Fibroblast of lung (primary cell): Measurements from ENCODE around the gene BCAS3. TPM values are rescaled to one million over a fixed set of nuclear protein-coding genes. Genes with fewer than 3 reads are reported as not detected.
A peak's percentile ranks its signal among the peaks of the same experiment; 100 is the strongest.

Experiments used
- DNase-seq, 2 donors: peaks; one replicate each; pipeline versions ENCODE4 v3.0.0 to v3.0.0-alpha.2; 2010; ENCODE audit warnings: low read depth in 2 of 2
- H2AFZ ChIP-seq: 2 replicates; pipeline ENCODE4 v1.5.1; 2012; ENCODE audit warnings: low read length, control low read depth, inconsistent platforms
- H3K27ac ChIP-seq: 2 replicates; pipeline ENCODE4 v1.5.1; 2011; ENCODE audit warnings: low read length, control low read depth; ENCODE audit not compliant: insufficient read depth
- H3K27me3 ChIP-seq: 2 replicates; pipeline ENCODE4 v1.5.1; 2011; ENCODE audit warnings: mild to moderate bottlenecking, low read length; ENCODE audit not compliant: control insufficient read depth, insufficient read depth
- H3K36me3 ChIP-seq: 2 replicates; pipeline ENCODE4 v1.5.1; 2011; ENCODE audit warnings: low read length; ENCODE audit not compliant: control insufficient read depth, insufficient read depth
- H3K4me1 ChIP-seq: 2 replicates; pipeline ENCODE4 v1.5.1; 2011; ENCODE audit warnings: low read length; ENCODE audit not compliant: control insufficient read depth, insufficient read depth; ENCODE audit errors: extremely low read depth
- H3K4me2 ChIP-seq: 2 replicates; pipeline ENCODE4 v1.5.1; 2011; ENCODE audit warnings: low read length, control low read depth; ENCODE audit not compliant: insufficient read depth; ENCODE audit errors: extremely low read depth
- H3K4me3 ChIP-seq, 4 experiments: fragments of 200-600 bp in 1 of 4; sonication (generic) in 1 of 4; replicated peaks in 1 of 4; 2 replicates each; pipeline ENCODE4 v1.5.1; 2011 to 2016; ENCODE audit warnings: low read length in 4 of 4, low read depth in 3 of 4, mild to moderate bottlenecking in 3 of 4, control low read depth in 2 of 4, inconsistent platforms in 1 of 4, mixed read lengths in 1 of 4; ENCODE audit not compliant: insufficient read depth in 1 of 4; ENCODE audit errors: control extremely low read depth in 1 of 4
- H3K79me2 ChIP-seq: 2 replicates; pipeline ENCODE4 v1.5.1; 2012; ENCODE audit warnings: mild to moderate bottlenecking, low read length, inconsistent platforms; ENCODE audit not compliant: control insufficient read depth, insufficient read depth
- H3K9ac ChIP-seq: 2 replicates; pipeline ENCODE4 v1.5.1; 2011; ENCODE audit warnings: mild to moderate bottlenecking, low read length, control low read depth; ENCODE audit not compliant: insufficient read depth
- H3K9me3 ChIP-seq: 2 replicates; pipeline ENCODE4 v1.5.1; 2012; ENCODE audit warnings: low read depth, low read length; ENCODE audit not compliant: control insufficient read depth, insufficient read depth
- H4K20me1 ChIP-seq: 2 replicates; pipeline ENCODE4 v1.5.1; 2011; ENCODE audit warnings: low read length; ENCODE audit not compliant: control insufficient read depth, insufficient read depth; ENCODE audit errors: extremely low read depth
- EZH2 ChIP-seq: IDR thresholded peaks from 2 replicates; pipeline ENCODE4 v1.5.1; 2012; ENCODE audit warnings: low read length, control low read depth, mild to moderate bottlenecking; ENCODE audit errors: missing control alignments
- polyA plus RNA-seq, 2 donors: library from polyadenylated mRNA; depleted of rRNA in 1 of 2; stranded (reverse) in 1 of 2; unstranded in 1 of 2; fragments of >200 nt; gene quantifications; 2 replicates each; pipeline ENCODE4 v1.2.1, GENCODE V29; 2011 to 2012; ENCODE audit warnings: missing spikeins in 1 of 2
- total RNA-seq: library from RNA; depleted of rRNA; stranded (reverse); fragments of >200 nt; gene quantifications from 2 replicates; pipeline ENCODE4 v1.2.1, GENCODE V29; 2014
- TF ChIP-seq, protein P1 (sequence below), 2 donors: IDR thresholded peaks in 1 of 2; conservative IDR thresholded peaks in 1 of 2; 1 replicate in 1 of 2; 2 replicates in 1 of 2; pipeline ENCODE4 v1.5.1; 2011 to 2012; ENCODE audit warnings: low read length in 2 of 2, control low read depth in 1 of 2, inconsistent platforms in 1 of 2, low read depth in 1 of 2, mild to moderate bottlenecking in 1 of 2

The BCAS3 gene
- total and polyA plus RNA-seq, 2 donors (not counting 1 experiment from before 2014, with no cell fraction given) = 9.9 to 43.6 TPM

DNA sequence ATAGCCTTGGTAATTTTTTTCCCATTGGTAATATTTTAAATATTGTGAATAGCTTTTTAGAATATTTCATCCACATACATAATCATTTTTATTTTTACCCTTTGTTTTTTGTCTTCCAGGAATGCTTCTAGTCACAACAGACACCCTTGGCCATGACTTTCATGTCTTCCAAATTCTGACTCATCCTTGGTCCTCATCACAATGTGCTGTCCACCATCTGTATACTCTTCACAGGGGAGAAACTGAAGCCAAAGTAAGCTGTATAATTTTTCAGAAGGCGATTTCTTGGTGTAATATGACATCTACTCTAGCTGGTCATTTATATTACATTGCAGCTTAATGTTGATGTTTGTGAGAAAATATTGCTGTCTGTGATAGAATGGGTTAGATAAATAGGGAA lies 269.4 kb downstream of the BCAS3 start:
- Histone ChIP-seq H3K36me3 (no peaks in the 10 kb centered on the region), H3K27ac (no peak overlapping the region), H3K4me2 (no peak overlapping the region), H2AFZ (no peak overlapping the region), H3K27me3 (no peaks in the 10 kb centered on the region), H3K9me3 (no peaks in the 10 kb centered on the region), H3K4me1 (peaks cover 4% of the 10 kb centered on the region), H4K20me1 (no peaks in the 10 kb centered on the region), H3K9ac (no peak overlapping the region), H3K79me2 (no peaks in the 10 kb centered on the region), H3K4me3 (no peak overlapping the region)
- DNase-seq = peak; percentile 60 to 62
- no peak for TF ChIP-seq EZH2
- TF ChIP-seq, protein P1, sequence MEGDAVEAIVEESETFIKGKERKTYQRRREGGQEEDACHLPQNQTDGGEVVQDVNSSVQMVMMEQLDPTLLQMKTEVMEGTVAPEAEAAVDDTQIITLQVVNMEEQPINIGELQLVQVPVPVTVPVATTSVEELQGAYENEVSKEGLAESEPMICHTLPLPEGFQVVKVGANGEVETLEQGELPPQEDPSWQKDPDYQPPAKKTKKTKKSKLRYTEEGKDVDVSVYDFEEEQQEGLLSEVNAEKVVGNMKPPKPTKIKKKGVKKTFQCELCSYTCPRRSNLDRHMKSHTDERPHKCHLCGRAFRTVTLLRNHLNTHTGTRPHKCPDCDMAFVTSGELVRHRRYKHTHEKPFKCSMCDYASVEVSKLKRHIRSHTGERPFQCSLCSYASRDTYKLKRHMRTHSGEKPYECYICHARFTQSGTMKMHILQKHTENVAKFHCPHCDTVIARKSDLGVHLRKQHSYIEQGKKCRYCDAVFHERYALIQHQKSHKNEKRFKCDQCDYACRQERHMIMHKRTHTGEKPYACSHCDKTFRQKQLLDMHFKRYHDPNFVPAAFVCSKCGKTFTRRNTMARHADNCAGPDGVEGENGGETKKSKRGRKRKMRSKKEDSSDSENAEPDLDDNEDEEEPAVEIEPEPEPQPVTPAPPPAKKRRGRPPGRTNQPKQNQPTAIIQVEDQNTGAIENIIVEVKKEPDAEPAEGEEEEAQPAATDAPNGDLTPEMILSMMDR (conservative IDR thresholded peaks at IDR 0.05 in 1 of 2, IDR thresholded peaks at IDR 0.05 in 1 of 2; ENCODE audit: low read depth in 1 of 2, low read length in 2 of 2) = no peak

DNA sequence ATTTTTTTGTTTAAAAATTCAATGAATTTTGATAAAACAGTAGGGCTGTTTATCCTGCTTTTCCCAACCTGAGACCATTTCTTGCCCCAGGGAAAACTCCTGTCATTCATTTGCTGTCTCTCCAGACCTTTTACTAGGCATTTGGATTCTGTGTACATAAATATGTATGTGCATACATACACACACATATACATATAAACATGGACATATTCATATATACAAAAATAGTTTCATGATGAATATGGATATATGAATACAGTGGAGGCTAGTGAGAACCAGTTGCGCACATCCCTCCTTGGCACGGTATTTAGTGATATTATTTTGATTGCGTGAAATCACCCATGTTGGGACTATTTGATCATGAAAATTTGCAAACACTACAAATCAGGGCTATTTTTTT lies 269.9 kb downstream of the BCAS3 start:
- Histone ChIP-seq H3K27me3 (no peaks in the 10 kb centered on the region), H2AFZ (no peak overlapping the region), H3K4me2 (no peak overlapping the region), H3K9ac (no peak overlapping the region), H3K4me3 (no peak overlapping the region), H3K27ac (no peak overlapping the region), H3K9me3 (no peaks in the 10 kb centered on the region), H3K79me2 (no peaks in the 10 kb centered on the region), H3K4me1 (peaks cover 4% of the 10 kb centered on the region), H3K36me3 (no peaks in the 10 kb centered on the region), H4K20me1 (no peaks in the 10 kb centered on the region)
- DNase-seq = no peak
- TF ChIP-seq EZH2 = no peak
- TF ChIP-seq, protein P1 (conservative IDR thresholded peaks at IDR 0.05 in 1 of 2, IDR thresholded peaks at IDR 0.05 in 1 of 2; ENCODE audit: low read depth in 1 of 2, low read length in 2 of 2) = no peak

DNA sequence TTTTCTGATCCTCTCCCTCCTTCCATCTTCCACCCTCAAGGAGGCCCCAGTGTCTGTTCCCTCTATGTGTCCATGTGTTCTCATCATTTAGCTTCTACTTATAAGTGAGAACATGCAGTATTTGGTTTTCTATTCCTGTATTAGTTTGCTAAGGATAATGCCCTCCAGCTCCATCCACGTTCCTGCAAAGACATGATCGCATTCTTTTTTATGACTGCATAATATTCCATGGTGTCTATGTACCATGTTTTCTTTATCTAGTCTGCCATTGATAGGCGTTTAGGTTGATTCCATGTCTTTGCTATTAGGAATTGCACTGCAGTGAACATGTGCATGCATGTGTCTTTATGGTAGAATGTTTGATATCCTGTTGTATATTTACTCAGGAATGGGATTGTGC lies 275.1 kb downstream of the BCAS3 start:
- H3K4me2 ChIP-seq = no peak overlapping the region
- no peaks in the 10 kb centered on the region for H3K79me2 ChIP-seq
- no peak overlapping the region for H2AFZ ChIP-seq
- H3K9ac ChIP-seq = no peak overlapping the region
- H3K36me3 ChIP-seq = no peaks in the 10 kb centered on the region
- H4K20me1 ChIP-seq = no peaks in the 10 kb centered on the region
- H3K4me1 ChIP-seq = no peaks in the 10 kb centered on the region
- DNase-seq = no peak
- H3K27me3 ChIP-seq = no peaks in the 10 kb centered on the region
- no peak overlapping the region for H3K27ac ChIP-seq
- no peak for TF ChIP-seq EZH2
- TF ChIP-seq, protein P1 (conservative IDR thresholded peaks at IDR 0.05 in 1 of 2, IDR thresholded peaks at IDR 0.05 in 1 of 2; ENCODE audit: low read depth in 1 of 2, low read length in 2 of 2) = no peak
- H3K4me3 ChIP-seq = no peak overlapping the region
- no peaks in the 10 kb centered on the region for H3K9me3 ChIP-seq
